ENCODE measurements around the gene NBAS. TPM values are rescaled to one million over a fixed set of nuclear protein-coding genes. Genes with fewer than 3 reads are reported as not detected.

The NBAS gene
- polyA plus RNA-seq, 1 experiment = 35.6 TPM

DNA sequence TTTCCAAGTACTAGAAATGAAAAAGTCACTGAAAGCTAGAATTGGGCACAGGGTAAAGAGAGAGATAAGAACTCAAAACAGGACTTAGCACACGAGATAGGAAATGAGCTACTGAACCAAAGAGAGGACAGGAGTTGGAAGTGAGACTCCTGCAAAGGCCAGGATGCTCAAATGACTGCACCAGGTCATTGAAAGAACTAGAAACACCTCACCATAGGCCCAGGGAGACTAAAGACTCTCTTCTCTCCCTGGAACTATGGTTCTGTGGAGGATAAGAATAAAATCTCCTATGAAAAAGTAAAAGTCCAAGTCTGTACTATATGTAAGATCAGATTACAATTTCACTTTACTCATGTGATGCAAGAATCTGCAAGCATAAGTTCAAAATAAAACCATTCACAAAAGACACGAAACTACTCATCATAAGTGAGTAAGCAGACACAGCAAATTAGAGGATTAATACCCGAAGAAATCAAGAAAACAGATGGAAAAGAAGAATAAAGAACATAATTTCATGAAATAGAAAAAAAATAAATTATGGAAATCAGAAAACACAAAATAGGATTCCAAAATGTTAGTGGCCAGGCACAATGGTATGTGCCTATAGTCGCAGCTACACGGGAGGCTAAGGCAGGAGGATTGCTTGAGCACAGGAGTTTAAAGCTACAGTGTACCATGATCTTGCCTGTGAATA lies 6.5 kb downstream of the NBAS start:
- no peaks in the 10 kb centered on the region for H3K27me3 ChIP-seq (ENCODE audit: control insufficient read depth, insufficient read depth, low read length)
- CTCF ChIA-PET = no interaction called here
- no peak for DNase-seq (ENCODE audit: low read depth)
- H3K4me3 ChIP-seq (ENCODE audit: low read depth, low read length) = no peak overlapping the region
- peaks cover 1% of the 10 kb centered on the region; the same call in 1 of the 2 replicates for H3K36me3 ChIP-seq (ENCODE audit: control insufficient read depth, insufficient read depth, low read length)
- POLR2A ChIA-PET = no interaction called here
- TF ChIP-seq, protein P1, sequence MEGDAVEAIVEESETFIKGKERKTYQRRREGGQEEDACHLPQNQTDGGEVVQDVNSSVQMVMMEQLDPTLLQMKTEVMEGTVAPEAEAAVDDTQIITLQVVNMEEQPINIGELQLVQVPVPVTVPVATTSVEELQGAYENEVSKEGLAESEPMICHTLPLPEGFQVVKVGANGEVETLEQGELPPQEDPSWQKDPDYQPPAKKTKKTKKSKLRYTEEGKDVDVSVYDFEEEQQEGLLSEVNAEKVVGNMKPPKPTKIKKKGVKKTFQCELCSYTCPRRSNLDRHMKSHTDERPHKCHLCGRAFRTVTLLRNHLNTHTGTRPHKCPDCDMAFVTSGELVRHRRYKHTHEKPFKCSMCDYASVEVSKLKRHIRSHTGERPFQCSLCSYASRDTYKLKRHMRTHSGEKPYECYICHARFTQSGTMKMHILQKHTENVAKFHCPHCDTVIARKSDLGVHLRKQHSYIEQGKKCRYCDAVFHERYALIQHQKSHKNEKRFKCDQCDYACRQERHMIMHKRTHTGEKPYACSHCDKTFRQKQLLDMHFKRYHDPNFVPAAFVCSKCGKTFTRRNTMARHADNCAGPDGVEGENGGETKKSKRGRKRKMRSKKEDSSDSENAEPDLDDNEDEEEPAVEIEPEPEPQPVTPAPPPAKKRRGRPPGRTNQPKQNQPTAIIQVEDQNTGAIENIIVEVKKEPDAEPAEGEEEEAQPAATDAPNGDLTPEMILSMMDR (IDR thresholded peaks at IDR 0.05; ENCODE audit: insufficient read depth, low read depth, low read length) = no peak

DNA sequence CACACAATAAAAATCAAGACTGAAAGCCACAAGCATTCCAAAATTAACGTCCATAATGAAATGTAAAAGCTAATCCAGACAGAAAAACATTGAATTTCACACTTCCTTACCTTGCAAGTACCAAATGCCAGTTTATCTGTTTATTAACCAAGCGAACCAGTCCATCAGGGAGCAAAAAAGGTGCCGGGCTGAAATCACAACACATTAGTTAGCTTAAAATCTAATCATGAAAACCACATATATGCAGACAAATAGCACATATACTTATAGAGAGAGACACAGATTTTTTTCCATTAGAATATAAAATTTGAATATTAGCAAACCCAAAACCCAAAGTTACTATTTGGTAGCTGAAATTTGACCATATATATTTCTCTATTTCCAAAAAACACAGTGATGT lies 7.2 kb downstream of the NBAS start:
- POLR2A ChIA-PET = no interaction called here
- TF ChIP-seq, protein P1 (IDR thresholded peaks at IDR 0.05; ENCODE audit: insufficient read depth, low read depth, low read length) = no peak
- CTCF ChIA-PET = interaction anchor here (0.8 kb wide), 1 partner anchor 35 kb away, joined by 3 read pairs; no protein-coding TSS in a partner anchor
- Histone ChIP-seq H3K4me3 (ENCODE audit: low read depth, low read length) (no peak overlapping the region), H3K36me3 (ENCODE audit: control insufficient read depth, insufficient read depth, low read length) (peaks cover 1% of the 10 kb centered on the region; the same call in 1 of the 2 replicates), H3K27me3 (ENCODE audit: control insufficient read depth, insufficient read depth, low read length) (no peaks in the 10 kb centered on the region)
- no peak for DNase-seq (ENCODE audit: low read depth)

DNA sequence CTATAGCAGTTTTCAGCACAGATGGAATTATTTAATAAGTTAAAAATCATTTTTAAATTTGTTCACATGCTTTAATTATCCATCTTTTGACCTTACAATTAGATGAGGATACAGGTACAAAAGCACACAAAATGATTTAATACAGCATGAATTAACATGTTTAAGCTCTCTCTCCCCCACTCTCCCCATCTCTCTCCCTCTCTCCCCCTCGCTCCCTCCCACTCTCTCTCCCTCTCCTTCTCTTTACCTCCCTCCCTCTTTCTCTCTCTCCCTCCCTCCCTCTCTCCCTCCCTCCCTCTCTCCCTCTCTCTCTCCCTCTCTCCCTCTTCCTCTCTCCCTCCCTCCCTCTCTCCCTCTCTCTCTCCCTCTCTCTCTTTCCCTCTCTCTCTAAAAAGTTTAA lies 7.6 kb downstream of the NBAS start:
- Histone ChIP-seq H3K4me3 (ENCODE audit: low read depth, low read length) (no peak overlapping the region), H3K36me3 (ENCODE audit: control insufficient read depth, insufficient read depth, low read length) (peaks cover 1% of the 10 kb centered on the region; the same call in 1 of the 2 replicates), H3K27me3 (ENCODE audit: control insufficient read depth, insufficient read depth, low read length) (no peaks in the 10 kb centered on the region)
- TF ChIP-seq, protein P1 (IDR thresholded peaks at IDR 0.05; ENCODE audit: insufficient read depth, low read depth, low read length) = no peak
- no peak for DNase-seq (ENCODE audit: low read depth)
- CTCF ChIA-PET = interaction anchor here (0.8 kb wide), 1 partner anchor 36 kb away, joined by 3 read pairs; no protein-coding TSS in a partner anchor
- POLR2A ChIA-PET = no interaction called here

DNA sequence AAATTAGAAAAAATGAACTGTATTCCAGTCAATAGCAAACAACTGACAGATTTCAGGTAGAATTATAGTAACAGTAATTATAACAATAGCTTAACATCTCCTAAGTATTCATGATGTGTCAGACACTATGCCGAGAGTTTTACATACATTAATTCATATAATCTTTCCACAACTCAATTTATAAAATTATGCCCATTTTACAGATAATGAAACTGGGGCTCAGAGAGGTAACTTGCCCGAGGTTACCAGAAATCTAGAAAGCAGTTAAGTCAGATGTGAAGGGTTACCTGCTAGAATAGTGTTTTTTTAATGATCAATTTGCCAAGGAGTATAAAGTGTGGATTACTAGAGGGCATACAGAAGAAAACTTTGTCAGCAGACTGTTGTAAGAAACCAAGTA lies 12.2 kb downstream of the NBAS start:
- TF ChIP-seq, protein P1 (IDR thresholded peaks at IDR 0.05; ENCODE audit: insufficient read depth, low read depth, low read length) = no peak
- no peak overlapping the region for H3K4me3 ChIP-seq (ENCODE audit: low read depth, low read length)
- POLR2A ChIA-PET = no interaction called here
- CTCF ChIA-PET = interaction anchor here (0.6 kb wide), 1 partner anchor 253 kb away, joined by 4 read pairs; no protein-coding TSS in a partner anchor
- no peaks in the 10 kb centered on the region for H3K27me3 ChIP-seq (ENCODE audit: control insufficient read depth, insufficient read depth, low read length)
- H3K36me3 ChIP-seq (ENCODE audit: control insufficient read depth, insufficient read depth, low read length) = 0 out of 2 replicates have a peak, but pooled peaks cover 2% of the 10 kb centered on the region
- no peak for DNase-seq (ENCODE audit: low read depth)

DNA sequence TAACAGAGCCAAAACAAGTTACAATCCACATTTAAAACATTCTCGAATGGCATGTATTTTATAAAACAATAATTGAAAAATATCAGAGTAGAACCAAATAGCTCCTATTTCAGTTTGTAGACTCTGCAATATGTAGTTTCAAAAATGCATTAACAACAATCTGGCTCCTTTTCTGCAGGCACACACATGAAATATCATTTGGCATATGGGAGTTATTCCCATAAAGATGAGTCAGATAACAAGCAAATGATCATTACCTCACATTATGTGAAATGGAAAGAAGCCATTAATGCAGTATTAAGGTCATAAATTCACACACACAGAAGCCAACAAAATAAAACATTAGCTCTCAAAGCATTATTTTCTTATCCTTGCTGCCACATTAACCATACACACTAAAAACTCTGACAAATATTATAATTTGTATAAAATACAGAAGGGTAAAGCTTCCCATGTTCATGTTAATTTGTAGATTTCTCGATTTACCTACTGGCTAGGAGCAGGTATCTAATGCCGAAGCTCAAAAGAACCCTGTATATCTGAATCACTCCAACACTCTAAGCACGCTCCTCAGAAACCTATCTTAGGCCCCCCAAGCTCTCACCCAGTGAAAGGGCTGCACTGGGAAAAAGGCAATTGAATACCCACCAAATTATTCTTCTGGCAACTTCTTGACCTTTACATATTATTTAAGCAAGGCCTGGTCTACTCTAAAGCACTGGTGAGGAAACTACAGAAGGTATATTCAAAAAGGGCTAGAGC lies 13.8 kb downstream of the NBAS start:
- no peak for DNase-seq (ENCODE audit: low read depth)
- POLR2A ChIA-PET = no interaction called here
- no peaks in the 10 kb centered on the region for H3K27me3 ChIP-seq (ENCODE audit: control insufficient read depth, insufficient read depth, low read length)
- no peak overlapping the region for H3K4me3 ChIP-seq (ENCODE audit: low read depth, low read length)
- TF ChIP-seq, protein P1 (IDR thresholded peaks at IDR 0.05; ENCODE audit: insufficient read depth, low read depth, low read length) = no peak
- CTCF ChIA-PET = interaction anchor here (0.8 to 1.8 kb wide), 4 partner anchors 10 to 45 kb away, joined by 3 to 4 read pairs (median 3); no protein-coding TSS in a partner anchor
- H3K36me3 ChIP-seq (ENCODE audit: control insufficient read depth, insufficient read depth, low read length) = 0 out of 2 replicates have a peak, but pooled peaks cover 2% of the 10 kb centered on the region

Data from BJ (cell line).